Superior temporal gyrus (tissue), 1 donor: ENCODE data around the gene HLCS.

ENCODE experiments used
- DNase-seq: peaks from one replicate; pipeline ENCODE4 v3.0.0-alpha.2; 2016; ENCODE audit errors: extremely low spot score

HLCS gene

DNA sequence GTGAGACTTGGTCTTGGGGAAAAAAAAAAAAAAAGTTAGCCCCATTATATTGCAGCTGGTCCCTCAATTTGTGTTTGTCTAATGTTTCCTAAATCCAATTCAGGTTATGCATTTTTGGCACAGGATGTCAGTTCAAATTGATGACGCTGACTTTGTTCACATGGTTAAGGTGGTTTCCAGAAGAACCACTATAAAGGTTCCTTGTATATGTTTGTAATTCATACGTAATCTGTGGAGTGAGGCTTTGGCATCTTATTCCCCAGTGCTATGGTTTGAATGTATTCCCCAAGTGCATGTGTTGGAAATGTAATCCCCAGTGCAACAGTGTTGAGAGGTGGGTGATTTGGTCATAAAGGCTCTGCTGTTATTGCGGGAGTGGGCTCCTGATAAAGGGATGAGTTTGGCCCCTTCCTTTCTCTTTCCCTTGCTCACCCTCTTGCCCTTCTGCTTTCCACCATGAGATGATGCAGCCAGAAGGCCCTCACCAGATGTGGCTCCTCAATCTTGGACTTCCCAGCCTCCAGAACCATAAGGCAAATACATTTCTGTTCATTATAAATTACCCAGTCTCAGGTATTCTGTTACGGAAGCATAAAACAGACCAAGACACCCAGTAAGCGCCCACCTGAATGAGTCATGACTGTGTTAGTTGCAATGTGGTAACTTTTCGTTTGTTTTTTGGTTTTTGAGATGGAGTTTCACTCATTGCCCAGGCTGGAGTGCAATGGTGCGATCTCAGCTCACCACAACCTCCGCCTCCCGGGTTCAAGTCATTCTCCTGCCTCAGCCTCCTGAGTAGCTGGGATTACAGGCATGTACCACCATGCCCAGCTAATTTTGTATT is 19.5 kb upstream of the HLCS start:
- no peak for DNase-seq

DNA sequence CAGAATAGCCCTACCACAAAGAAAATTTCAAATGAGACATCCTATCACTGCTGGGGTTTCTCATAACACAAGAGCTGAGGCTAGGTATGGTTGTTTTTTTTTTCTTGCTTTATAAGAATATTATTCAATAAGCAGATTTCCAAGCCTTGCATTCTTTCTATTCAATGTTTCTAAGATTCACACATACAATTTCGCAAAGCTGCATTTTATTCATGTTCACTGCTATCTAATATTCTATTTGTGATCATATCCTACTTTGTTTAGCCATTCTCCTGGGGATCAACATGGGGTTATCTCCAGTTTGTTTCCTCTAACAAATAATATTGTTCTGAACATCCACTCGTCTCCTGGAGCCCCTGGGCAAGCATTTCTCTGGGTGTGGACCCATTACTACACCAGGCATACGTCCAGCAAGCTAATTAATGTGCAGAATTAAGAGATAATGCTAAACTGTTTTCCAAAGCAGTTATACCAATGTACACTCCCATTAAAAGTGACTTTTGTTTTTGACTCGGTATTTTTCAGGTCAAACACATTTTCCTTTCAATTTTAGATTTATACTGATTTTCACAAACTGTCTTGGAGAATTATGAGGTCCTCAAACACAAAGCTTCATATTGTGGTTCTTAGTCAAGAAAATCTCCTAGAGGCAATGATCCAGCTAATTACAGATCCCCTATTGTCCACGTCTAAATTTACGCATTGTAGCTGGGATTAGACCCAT is 15.7 kb upstream of the HLCS start:
- DNase-seq, result no peak

DNA sequence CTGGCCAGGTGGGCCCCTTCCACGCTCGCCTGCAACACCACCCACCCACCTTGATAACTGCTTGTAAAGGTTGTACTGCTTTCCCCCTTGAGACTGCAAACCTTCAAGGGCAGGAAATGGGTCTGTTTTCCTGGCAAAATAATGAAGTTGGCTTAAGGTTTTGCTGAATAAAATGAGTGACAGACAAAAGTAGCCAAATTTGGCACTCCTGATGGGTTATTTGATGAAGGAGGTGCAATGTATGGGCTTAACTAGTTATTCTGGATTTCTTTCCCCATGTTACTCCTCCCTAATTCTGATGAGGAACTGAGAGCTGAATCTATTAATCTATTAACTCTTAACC is 14.6 kb upstream of the HLCS start:
- DNase-seq, result no peak

DNA sequence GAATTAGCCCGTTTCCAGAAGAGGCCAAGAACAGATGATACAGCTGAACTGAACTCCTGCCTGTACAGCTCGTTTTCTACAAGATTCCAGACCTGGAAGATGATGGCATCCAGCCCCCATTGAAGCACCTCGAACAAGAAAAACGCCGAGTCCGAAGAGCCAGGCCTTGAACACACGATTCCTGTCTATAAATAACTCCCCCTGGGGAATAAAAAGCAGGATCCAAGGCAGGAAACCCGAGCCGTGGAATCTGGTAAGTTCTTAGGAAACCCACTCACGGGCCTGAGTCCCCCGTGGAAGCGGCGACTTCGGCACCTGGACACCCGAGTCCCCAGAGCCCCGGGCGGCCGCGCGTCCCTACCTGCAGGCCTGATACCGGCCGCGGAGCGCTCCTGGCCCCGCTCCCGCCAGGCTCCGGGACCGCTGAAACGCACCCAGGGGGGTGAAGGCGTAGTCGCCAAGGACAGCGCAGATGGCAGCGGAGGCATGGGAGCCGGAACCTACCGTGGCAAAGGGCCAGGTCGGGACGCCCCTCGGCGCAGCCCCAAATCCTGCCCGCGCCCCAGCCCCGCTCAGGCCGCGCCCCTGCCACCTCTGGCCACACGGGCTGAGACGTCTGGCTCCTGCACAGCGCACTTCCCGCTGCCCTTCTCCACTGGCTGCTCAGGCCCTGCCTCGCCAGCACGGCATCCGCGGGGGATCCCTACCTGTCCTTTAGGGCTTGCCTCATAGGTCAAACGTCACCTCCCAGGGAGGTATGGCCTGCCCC is 14.0 kb upstream of the HLCS start:
- no peak for DNase-seq

DNA sequence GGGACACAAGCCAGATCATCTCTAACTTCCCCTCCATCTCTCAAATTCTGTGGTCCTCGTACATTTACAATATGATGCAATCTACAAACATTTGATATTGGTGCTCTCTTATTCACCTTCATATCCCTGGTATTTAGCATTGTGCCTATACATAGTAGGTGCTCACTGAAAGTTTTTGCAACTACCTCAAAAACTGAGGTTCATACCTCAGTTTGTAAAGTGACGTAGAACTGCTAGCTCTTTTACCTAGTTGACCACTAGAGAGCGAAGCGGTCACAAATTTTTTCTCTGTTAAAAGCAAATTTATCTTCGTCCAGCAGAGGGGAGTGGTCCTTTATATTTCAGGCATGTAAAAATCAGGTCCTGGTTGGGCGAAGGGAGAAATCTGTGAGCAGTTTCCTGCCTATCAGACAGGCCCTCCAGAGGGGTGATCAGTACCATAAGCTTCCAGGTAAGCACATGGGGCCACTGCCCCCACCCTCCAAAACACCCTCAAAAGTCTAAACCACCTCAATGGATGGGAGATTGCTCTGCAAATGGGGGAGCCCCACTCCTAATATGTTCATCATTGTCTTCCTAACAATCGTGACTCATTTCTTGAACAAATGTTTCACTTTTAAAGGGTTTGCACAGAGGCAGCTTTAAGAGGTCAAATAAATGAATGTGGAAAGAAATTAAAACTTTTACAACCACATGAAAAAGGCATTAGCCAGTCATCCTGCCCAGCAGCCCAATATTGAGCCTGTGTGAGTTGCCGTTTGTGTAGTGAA is 10.6 kb upstream of the HLCS start:
- peak; percentile 57 for DNase-seq

DNA sequence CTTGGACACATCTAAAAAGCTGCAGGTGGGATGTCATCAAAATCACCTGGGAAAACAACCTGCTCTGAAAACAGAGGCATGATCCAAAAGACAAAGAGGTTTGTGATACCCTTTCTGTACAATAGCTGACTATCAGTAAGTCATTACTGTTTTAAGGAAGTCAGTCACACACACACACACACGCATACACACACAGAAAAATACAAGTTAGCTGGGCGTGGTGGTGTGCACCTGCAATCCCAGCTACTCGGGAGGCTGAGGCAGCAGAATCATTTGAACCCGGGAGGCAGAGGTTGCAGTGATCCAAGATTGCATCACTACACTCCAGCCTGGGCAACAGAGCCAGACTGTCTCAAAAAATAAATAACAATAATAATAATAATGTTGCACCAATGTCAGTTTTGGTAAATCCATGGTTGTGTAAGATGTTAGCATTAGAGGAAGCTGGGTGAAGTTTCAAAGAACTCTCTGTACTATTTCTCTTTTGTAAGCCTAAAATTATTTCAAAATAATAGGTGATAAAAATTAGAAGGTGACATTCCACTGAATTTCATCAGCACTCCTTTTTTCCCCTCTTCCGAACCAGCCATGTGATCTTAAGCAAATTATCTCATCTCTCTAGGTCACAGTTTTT is 9.9 kb upstream of the HLCS start:
- DNase-seq, result no peak

DNA sequence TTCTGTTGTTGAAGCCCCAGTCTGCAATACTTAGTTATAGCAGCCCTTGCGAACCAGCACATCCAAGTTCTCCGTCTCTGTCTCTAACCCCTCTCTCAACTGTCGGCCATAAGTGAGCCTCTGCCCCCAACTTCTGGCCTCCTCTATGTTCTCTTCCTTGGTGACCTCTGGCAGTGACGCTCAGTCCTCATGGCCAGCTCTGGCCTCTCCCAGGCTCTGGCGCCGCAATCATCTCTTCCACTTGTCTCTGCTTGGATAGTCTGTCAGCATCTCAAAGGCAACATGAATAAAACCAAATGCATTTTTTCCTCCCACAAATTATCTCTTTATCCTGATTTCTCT is 8.4 kb upstream of the HLCS start:
- no peak for DNase-seq

DNA sequence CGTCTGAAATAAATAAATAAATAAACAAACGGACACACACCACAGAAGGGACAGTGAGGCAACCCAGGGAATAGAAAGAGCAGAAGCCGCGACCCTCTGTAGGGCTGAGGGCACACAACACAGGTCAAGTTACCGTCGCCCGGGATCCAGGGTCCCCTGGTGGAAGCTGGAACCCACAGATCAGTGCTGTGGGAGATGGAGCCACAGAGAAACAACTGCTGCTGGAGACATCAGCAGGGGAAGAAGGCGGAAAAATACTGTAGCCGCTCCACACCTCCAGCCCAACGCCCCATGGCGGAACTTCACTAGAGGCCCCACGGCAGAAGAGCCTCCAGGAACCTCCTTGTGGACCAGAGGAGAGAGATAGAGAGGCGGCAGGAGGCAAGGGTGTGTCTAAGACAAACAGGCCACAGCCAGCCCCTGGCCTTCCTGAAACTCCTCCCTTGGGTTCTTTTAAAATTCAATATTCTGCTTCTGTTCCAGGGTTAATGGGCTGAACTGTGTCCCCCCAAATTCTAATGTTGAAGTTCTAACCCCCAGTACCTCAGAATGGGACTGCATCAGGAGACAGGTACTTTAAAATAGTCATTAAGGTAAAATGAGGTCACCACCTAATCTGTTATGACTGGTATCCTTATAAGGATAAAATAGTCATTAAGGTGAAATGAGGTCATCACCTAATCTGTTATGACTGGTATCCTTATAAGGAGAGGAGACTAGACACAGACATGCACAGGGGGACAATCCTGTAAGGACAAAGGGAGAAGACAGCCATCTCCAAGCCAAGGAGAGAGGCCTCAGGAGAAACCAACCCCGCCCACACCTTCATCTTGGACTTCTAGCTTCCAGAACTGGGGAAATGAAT is 7.7 kb upstream of the HLCS start:
- DNase-seq, result no peak

DNA sequence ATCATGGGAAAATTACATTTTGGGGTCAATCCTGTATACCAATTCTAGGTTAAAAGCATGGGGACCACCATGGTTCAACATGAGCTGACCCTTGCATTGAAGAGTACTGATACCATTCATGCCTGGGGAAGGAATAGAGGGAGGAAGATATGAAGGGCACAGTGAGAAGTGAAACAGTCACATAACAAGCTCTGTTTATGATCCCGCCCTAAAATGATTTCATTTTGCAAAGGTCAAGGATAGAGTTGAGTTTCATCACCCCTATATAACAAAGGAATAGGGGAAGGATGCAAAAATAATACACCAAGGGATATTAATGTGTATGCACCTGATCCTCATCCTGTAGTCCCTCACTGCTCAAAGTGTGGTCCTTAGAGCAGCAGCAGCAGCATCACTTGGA is 2.5 kb upstream of the HLCS start:
- DNase-seq, result no peak

DNA sequence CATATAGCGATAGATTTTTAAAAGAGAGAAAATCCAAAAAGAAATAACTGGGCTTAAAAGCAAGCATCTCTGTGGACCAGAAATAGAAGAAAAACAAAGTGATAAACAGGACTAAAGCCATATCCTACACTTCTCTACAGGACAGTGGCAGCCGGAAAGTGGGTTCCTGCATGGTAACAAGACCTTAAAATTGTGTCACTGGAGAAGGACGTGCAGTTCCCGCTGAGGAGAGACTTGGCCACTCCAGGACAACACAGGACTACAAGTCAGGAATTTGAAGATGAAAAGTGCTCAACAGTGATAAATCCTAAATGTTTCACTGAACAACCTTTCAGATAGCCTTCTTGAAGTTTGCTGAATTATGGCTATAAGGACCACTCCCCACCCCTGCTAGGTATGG is 1.9 kb upstream of the HLCS start:
- no peak for DNase-seq

DNA sequence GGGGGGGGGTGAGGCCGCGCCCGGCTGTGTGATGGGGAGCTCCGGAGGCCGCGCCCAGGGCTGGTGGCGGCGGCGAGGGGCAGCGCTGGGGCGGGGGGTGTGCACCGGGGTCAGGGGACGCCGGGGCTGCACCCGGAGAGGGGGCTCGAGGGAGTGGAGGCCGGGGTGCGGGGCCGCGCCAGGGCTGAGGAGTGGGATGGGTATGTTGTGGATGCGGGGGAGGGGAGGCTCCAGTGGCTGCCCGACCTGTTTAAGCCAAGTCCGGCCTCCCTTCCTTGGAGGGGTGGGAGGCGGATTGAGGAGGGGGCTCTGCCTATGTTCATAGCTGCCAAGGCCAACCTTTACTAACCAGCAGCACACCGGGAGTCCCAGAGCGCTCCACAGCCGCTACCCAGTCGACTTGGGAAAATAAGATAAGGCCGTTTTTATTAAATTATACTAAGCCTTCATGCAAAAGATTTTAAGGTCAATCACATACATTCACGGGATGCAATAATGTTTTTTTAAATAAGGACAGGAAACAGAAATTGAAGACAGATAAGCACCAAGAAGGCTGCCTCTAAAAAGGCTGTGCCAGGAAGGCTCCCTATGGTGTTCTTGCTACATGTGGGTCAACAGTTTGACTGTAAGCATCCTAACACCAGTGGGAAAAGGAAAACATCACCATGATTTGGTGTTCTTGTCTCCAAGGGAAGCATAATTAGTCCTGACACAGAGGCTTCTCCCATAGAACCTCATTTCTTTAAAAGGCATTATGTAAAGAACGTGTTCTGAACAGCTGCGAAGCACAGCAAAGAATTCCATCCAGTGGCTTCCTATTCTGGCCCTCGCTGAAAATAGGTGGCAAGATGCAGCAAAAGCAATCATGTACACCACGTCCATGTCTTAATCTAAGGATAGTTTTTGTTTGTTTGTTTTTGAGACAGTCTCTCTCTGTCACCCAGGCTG is 626 bp upstream of the HLCS start:
- peak; percentile 60 for DNase-seq

DNA sequence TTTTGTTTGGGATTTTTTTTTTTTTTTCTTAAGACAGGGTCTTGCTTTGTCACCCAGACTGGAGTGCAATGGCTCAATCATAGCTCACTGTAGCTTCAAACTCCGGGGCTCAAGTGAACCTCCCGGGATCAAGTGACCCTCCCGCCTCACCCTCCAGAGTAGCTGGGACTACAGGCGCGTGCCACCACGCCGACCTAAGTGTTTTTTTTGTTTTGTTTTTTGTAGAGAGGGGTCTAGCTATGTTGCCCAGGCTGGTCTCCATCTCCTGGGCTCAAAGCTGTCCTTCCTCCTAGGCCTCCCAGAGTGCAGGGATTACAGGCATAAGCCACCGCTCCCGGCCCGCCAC is 776 bp downstream of the HLCS start:
- no peak for DNase-seq

DNA sequence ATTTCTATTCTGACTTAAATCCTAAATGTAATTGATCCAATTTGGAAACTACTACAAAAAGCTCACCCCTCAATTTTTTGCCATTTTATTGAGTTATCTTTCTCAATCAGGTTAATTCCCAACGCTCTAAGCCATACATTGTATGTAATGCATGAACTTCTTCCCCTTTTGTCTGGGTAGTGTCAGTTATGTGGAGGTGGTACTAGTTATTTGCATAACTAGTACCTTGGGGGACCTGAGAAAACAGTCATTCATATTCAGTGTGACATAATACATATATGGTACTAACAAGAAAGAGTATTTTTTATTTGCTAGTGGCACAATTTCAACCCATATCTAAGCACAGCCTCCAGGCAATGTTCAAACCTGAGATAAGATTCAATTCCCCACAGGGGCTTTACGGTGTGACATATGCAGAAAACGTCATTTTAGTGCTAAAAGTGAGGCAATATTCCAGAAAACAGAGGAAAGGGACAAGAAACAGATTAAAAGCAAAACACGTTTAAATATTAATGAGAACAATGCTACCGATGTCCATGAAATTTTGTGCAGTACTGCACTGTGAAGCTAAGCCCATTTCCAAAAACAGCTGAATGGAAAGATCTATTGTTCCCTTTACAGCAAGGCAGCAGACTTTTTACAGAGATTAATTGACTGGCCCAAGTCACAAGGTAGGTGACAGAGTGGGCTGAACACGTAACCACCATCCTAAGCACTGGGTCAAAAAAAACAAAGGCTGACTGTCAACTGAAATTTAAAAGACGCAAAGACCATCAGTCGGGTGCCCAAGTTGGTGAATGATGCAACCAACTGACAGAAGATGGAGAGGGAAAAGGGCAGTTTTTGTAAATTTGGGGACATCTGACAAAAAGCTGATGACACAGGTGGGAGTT is 1.4 kb downstream of the HLCS start:
- no peak for DNase-seq

DNA sequence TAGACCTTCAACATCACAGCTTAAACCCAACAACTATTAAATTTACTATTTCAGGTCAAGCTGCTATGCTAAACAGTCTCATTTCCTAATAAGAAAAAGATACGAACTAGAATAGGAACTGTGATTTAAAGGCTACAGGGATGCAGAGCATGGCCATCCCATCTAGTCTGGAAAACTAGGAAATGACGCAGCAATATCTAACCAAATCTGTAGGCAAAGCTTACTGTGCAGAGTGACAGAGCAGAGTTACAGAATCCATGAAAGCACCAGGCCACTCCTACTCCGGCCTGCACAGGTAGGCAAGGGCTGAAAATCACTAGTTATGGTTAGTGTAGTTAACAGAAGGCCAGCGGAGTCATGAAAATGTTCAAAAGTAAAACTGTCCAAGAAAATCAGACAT is 2.1 kb downstream of the HLCS start:
- no peak for DNase-seq

DNA sequence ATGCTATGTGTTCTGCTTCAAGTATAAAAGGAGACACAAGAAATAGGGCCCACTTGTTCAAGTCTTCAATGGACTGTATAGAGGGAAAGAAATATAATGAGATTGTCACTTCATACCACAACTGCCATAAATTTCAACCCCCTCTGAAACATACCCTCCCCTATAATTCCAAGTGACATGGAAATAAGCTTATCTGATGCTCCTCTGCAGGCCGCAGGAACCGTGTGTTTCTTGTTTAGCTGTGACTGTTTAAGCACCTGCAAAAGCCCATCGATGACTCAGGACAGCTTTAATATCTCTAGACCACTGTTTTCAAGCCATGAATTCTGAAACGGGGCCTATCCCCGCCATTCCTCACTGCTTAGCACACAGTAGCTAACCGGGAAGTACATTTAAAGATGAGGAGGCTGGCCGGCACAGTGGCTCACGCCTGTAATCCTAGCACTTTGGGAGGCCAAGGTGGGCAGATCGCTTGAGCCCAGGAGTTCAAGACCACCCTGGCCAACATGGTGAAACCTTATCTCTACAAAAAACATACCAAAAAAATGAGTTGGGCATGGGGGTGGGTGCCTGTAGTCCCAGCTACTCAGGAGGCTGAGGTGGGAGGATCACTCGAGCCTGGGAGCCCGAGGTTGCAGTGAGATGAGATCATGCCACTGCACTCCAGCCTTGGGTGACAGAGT is 4.2 kb downstream of the HLCS start:
- no peak for DNase-seq

DNA sequence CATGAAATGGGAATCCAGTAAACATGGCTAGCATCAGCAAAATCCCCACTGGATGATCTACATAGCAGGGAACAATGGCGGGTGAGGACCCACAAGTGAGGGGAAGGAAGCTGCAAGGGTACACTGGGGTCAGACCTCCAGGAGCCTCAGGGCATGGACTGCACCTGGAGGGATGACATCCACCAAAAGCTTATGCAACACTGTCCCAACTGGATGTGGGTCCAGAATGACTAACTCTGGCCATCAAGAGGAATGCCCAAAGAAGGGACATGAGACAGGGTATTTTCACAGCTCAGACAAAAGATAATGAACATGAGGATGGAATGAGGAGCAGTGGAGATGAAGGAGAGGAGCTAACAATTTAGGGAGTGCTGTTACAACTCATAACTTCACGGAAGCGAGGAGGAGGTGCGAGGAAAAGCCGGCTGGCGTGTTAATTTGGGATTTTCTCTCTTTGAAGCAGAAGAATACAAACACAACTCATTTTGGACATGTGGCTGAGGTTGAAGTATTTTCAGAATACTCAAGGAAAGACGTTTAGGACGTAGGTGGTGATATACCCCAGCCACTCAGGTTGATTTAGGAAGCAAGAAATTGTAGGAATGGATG is 5.7 kb downstream of the HLCS start:
- DNase-seq, result peak; percentile 56

DNA sequence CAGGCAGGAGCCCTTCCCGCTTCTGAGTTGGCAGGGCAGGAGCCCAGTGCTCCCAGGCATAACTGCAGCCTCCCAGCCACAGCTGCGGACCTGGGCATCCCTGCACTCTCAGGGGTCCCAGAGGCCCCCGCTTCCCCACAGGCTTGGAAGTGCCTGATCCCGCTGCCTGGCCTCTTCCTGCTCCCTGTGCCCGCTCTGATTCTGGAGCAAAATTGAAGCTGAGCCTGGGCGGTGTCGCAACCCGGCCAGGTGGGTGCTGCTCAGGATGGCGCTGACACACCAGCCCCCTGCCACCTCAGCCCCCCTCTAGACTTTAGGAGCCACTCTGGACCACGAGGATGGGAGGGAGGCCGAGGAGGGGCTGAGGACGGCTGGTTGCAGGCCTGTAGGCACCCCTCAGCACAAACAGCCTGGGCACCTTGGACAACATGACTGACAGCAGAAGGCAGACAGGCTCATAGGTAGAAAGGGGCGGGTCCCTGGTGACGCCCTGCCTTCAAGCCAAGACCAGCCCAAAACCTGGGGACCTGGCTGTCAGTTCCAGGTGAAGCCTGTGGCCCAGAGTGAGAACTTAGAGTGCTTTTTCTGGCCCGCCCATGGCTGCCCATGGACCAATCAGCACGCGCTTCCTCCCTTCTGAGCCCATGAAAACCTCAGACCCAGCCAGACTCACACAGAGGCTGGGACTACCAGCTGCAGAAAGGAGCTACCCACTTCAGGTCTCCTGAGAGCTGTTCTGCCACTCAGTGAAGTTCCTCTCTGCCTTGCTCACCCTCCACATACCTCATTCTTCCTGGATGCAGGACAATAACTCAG is 7.2 kb downstream of the HLCS start:
- no peak for DNase-seq
